SU-DHL-6 (cell line): ENCODE data around the gene ITGA11.

Experiments
- H2AFZ ChIP-seq: fragments of 200-600 bp; sonication (generic); 2 replicates; pipeline ENCODE4 v1.6.1; 2014; ENCODE audit warnings: low read depth, mild to moderate bottlenecking, moderate library complexity, mixed read lengths, antibody characterized with exemption, low read length; ENCODE audit not compliant: severe bottlenecking
- H3F3A ChIP-seq: fragments of 200-600 bp; shearing (Covaris generic); 2 replicates; pipeline ENCODE4 v1.6.0; 2016; ENCODE audit warnings: antibody characterized with exemption, mild to moderate bottlenecking; ENCODE audit not compliant: insufficient read depth
- H3K27ac ChIP-seq: fragments of 200-600 bp; sonication (generic); 2 replicates; pipeline ENCODE4 v1.5.1; 2016; ENCODE audit warnings: low read depth, mild to moderate bottlenecking, low read length, moderate library complexity, mixed read lengths
- H3K27me3 ChIP-seq: fragments of 200-600 bp; sonication (generic), shearing (Covaris generic); 2 replicates; pipeline ENCODE4 v1.6.0; 2014; ENCODE audit warnings: mild to moderate bottlenecking, low read length
- H3K36me3 ChIP-seq: fragments of 200-600 bp; sonication (generic); 2 replicates; pipeline ENCODE4 v1.6.1; 2014; ENCODE audit warnings: mild to moderate bottlenecking, low read length, mixed read lengths
- H3K4me2 ChIP-seq: fragments of 300-600, 200-600 bp; shearing (Covaris generic), sonication (generic); 2 replicates; pipeline ENCODE4 v1.6.0; 2014; ENCODE audit warnings: low read length, low read depth, mild to moderate bottlenecking; ENCODE audit not compliant: poor library complexity, severe bottlenecking
- H3K4me3 ChIP-seq: fragments of 200-600 bp; sonication (generic); 2 replicates; pipeline ENCODE4 v1.5.1; 2014; ENCODE audit warnings: antibody characterized with exemption, low read length, mild to moderate bottlenecking, mixed read lengths; ENCODE audit not compliant: insufficient read depth, poor library complexity, severe bottlenecking
- H3K79me2 ChIP-seq: fragments of 200-600 bp; sonication (generic); 2 replicates; pipeline ENCODE4 v1.6.1; 2014; ENCODE audit warnings: mild to moderate bottlenecking, low read length, moderate library complexity; ENCODE audit not compliant: insufficient read depth
- H3K9ac ChIP-seq: fragments of 200-600 bp; sonication (generic); 2 replicates; pipeline ENCODE4 v1.7.0; 2014; ENCODE audit warnings: mild to moderate bottlenecking, low read length
- H3K9me2 ChIP-seq: fragments of 200-600 bp; sonication (generic); replicated peaks from 2 replicates; pipeline ENCODE4 v1.6.1; 2014; ENCODE audit warnings: low read length; ENCODE audit not compliant: insufficient read depth
- H3K9me3 ChIP-seq: fragments of 200-600 bp; sonication (generic); 2 replicates; pipeline ENCODE4 v1.6.1; 2014; ENCODE audit warnings: low read length, mixed read lengths; ENCODE audit not compliant: insufficient read depth
- H4K20me1 ChIP-seq: fragments of 200-600 bp; sonication (generic); 2 replicates; pipeline ENCODE4 v1.6.1; 2014; ENCODE audit warnings: low read depth, mild to moderate bottlenecking, antibody characterized with exemption, low read length, moderate library complexity, mixed read lengths
- EZH2phosphoT487 ChIP-seq: fragments of 200-600 bp; sonication (generic), shearing (Covaris generic); conservative IDR thresholded peaks from 2 replicates; pipeline ENCODE4 v1.6.1; 2018; ENCODE audit warnings: mild to moderate bottlenecking, antibody characterized with exemption, low read length, moderate library complexity, mixed read lengths
- TF ChIP-seq, protein P1 (sequence below): fragments of 200-600 bp; sonication (generic); IDR thresholded peaks from one replicate; pipeline ENCODE4 v1.5.1; 2017; ENCODE audit warnings: antibody characterized with exemption, mild to moderate bottlenecking, low read length, moderate library complexity; ENCODE audit not compliant: insufficient read depth, poor library complexity, severe bottlenecking

The ITGA11 gene

DNA sequence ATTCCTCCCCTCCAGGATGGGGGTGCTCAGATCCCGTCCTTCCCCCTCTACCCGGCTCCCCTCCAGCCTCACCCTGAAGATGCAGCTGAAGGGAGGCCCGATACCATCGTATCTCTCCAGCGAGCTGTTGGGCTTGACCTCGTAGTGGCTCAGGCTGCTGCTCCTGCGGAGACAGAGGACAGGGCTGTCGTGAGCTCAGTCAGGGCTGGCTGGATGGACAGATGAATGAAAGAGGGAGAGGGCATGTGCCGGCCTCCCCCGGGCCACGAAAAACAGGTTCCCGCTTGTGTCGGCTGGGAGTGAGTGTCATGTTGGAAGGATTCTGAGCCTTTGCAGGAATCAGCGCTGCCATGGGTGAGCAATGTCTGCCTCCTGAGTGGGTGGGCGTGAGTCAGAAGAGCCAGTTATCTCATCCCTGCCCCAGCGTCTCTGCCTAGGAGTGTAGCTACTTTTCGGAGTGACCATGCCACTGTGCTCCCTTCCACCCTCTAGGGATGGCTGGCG is 119.2 kb downstream of the ITGA11 start:
- TF ChIP-seq, protein P1, sequence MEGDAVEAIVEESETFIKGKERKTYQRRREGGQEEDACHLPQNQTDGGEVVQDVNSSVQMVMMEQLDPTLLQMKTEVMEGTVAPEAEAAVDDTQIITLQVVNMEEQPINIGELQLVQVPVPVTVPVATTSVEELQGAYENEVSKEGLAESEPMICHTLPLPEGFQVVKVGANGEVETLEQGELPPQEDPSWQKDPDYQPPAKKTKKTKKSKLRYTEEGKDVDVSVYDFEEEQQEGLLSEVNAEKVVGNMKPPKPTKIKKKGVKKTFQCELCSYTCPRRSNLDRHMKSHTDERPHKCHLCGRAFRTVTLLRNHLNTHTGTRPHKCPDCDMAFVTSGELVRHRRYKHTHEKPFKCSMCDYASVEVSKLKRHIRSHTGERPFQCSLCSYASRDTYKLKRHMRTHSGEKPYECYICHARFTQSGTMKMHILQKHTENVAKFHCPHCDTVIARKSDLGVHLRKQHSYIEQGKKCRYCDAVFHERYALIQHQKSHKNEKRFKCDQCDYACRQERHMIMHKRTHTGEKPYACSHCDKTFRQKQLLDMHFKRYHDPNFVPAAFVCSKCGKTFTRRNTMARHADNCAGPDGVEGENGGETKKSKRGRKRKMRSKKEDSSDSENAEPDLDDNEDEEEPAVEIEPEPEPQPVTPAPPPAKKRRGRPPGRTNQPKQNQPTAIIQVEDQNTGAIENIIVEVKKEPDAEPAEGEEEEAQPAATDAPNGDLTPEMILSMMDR, result no peak
- no peak for TF ChIP-seq EZH2phosphoT487
- no peaks in the 10 kb centered on the region for H3K36me3 ChIP-seq
- no peaks in the 10 kb centered on the region for H3K27me3 ChIP-seq
- H3F3A ChIP-seq, result no peaks in the 10 kb centered on the region
- H3K27ac ChIP-seq, result no peak overlapping the region
- H3K9me2 ChIP-seq, result no peaks in the 10 kb centered on the region
- H3K9me3 ChIP-seq, result no peaks in the 10 kb centered on the region
- no peak overlapping the region for H2AFZ ChIP-seq
- H3K9ac ChIP-seq, result no peak overlapping the region
- no peaks in the 10 kb centered on the region for H3K79me2 ChIP-seq
- no peak overlapping the region for H3K4me3 ChIP-seq
- H4K20me1 ChIP-seq, result no peaks in the 10 kb centered on the region
- no peak overlapping the region for H3K4me2 ChIP-seq

DNA sequence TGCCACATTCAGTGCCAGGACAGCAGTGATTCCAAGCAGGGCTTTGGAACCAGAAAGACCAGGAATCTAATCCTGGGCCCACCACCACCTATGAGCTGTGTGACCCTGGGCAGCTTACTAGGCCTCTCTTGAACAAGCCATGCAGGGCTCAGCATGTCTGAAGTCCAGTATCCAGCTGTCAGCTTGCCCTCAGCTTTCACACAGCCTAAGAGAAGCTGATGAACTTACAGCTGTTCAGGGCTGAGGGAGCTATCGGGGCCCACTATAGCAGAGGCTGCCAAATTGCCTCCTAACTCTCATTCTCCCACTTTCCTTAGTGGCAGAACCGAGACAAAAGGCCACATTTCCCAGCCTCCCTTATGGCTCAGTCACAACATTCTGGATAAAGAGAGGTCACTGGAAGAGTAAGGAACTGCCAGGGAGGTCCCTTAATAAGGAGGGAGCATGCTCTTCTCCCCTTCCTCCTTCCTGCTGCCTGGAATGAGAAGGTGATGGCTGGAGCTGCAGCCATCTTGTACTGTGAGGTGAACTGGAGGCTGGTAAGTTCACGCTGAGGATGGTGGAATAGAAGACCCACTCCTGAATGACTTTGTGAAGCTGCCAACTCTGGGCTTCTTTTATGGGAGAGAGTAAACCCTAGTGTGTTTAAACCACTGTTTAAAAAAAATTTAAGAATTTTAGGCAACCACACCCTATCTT is 120.0 kb downstream of the ITGA11 start:
- TF ChIP-seq EZH2phosphoT487, result no peak
- no peaks in the 10 kb centered on the region for H4K20me1 ChIP-seq
- no peak overlapping the region for H3K27ac ChIP-seq
- no peaks in the 10 kb centered on the region for H3F3A ChIP-seq
- no peak overlapping the region for H2AFZ ChIP-seq
- no peaks in the 10 kb centered on the region for H3K36me3 ChIP-seq
- H3K9ac ChIP-seq, result no peak overlapping the region
- no peaks in the 10 kb centered on the region for H3K9me3 ChIP-seq
- no peaks in the 10 kb centered on the region for H3K9me2 ChIP-seq
- H3K4me3 ChIP-seq, result no peak overlapping the region
- H3K79me2 ChIP-seq, result no peaks in the 10 kb centered on the region
- no peaks in the 10 kb centered on the region for H3K27me3 ChIP-seq
- no peak overlapping the region for H3K4me2 ChIP-seq

DNA sequence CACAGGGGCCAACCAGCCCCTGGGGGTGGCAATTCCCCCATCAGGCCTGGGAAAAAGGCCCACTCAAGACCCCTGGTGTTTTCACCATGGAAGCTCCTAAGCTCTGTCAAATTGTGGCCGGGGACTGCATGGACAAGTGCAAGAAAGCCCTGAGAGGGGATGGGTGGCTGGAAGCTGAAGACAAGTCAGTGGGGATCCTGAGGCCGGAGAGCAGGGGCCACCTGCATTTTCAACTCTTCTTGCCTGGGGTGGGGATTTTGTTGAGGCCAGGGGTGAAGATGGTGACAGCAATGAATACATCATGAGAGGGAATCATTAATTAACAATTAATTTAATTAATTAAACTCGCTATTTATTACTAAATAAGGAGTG is 120.5 kb downstream of the ITGA11 start:
- Histone ChIP-seq H3K9ac (no peak overlapping the region), H3K79me2 (no peaks in the 10 kb centered on the region), H3K27me3 (no peaks in the 10 kb centered on the region), H4K20me1 (no peaks in the 10 kb centered on the region), H3K9me3 (no peaks in the 10 kb centered on the region), H3K4me2 (no peak overlapping the region), H3F3A (no peaks in the 10 kb centered on the region), H3K27ac (no peak overlapping the region), H3K4me3 (no peak overlapping the region), H3K36me3 (no peaks in the 10 kb centered on the region), H2AFZ (no peak overlapping the region), H3K9me2 (no peaks in the 10 kb centered on the region)
- TF ChIP-seq, protein P1, result no peak
- no peak for TF ChIP-seq EZH2phosphoT487

DNA sequence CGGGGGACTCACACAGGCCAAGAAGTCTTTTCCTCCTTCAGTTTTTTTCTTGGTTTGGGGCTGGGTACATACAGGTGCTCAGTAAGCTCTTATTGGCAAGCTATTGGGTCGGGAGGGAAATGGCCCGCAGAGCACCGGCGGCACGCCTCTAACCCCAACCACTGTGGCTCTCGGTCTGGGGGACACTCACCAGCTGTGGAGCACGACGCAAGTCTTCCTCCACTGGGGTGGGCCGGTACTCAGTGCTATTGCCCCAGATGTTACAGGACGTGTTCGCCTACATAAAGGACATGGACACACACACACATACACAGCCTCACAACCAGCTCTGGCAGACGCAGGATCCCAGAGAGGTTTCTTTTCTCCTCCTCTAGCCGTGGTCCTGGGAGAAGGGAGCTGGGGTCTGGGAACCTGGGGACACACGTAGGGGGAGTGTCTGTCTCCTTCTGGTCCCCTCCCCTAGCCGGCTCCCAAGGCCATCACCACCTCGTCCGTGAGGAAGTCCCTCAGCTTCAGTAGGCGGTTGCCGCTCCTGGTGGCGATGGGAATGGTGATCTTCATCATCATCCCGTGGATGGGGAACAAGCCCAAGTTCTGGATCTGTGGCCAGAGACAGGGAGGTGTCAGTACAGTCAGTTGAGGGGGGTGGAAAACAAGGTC is 121.0 kb downstream of the ITGA11 start:
- Histone ChIP-seq H3K79me2 (no peaks in the 10 kb centered on the region), H3K9me3 (no peaks in the 10 kb centered on the region), H3K9me2 (no peaks in the 10 kb centered on the region), H2AFZ (no peak overlapping the region), H3K36me3 (no peaks in the 10 kb centered on the region), H3K27ac (no peak overlapping the region), H3K27me3 (no peaks in the 10 kb centered on the region), H3K4me2 (no peak overlapping the region), H3F3A (no peaks in the 10 kb centered on the region), H3K9ac (no peak overlapping the region), H3K4me3 (no peak overlapping the region), H4K20me1 (no peaks in the 10 kb centered on the region)
- TF ChIP-seq EZH2phosphoT487, result no peak
- TF ChIP-seq, protein P1, result no peak
